Measurements from ENCODE around the gene GOLGA1.
"Not testable (repeated sequence)": the region's sequence is repeated elsewhere in the genome, so short reads cannot be mapped to it uniquely, and the experiment has no call there.

The GOLGA1 gene

GRCh38 chr9:124857533-124858162 is 83.2 kb downstream of the GOLGA1 start:
- peak in 1 of 2 experiments; percentile 26 for DNase-seq

GRCh38 chr9:124855944-124856765 is 84.7 kb downstream of the GOLGA1 start:
- peak; percentile 58 to 64 for DNase-seq

- no peak for DNase-seq
Measured at GRCh38 chr9:124855566-124855943, 85.3 kb downstream of the GOLGA1 start.

- DNase-seq: no peak
Measured at GRCh38 chr9:124854822-124855221, 86.1 kb downstream of the GOLGA1 start.

GRCh38 chr9:124854161-124854560 is 86.7 kb downstream of the GOLGA1 start:
- DNase-seq: no peak

GRCh38 chr9:124853605-124854143 is 87.2 kb downstream of the GOLGA1 start:
- DNase-seq: no peak

GRCh38 chr9:124852829-124853531 is 87.9 kb downstream of the GOLGA1 start, which contains the start of gene WDR38:
WDR38 (plus strand) TSS chr9:124853460; CDS start chr9:124853532, 72 bp downstream.
- peak; percentile 82 to 88 for DNase-seq

- no peak for DNase-seq
Measured at GRCh38 chr9:124852121-124852828, 88.6 kb downstream of the GOLGA1 start.

- no peak for DNase-seq
Measured at GRCh38 chr9:124849801-124850200, 91.1 kb downstream of the GOLGA1 start.

- no peak for DNase-seq
Measured at GRCh38 chr9:124846969-124847368, 93.9 kb downstream of the GOLGA1 start.

- DNase-seq: not testable (repeated sequence)
Measured at GRCh38 chr9:124846467-124846866, 94.4 kb downstream of the GOLGA1 start.

- no peak for DNase-seq
Measured at GRCh38 chr9:124844291-124844690, 96.6 kb downstream of the GOLGA1 start.

GRCh38 chr9:124843456-124844034 is 97.3 kb downstream of the GOLGA1 start:
- DNase-seq: no peak

- no peak for DNase-seq
Measured at GRCh38 chr9:124841075-124841821, 99.6 kb downstream of the GOLGA1 start.

- DNase-seq: no peak
Measured at GRCh38 chr9:124840300-124840833, 100.5 kb downstream of the GOLGA1 start.

GRCh38 chr9:124839612-124840299 is 101.1 kb downstream of the GOLGA1 start:
- no peak for DNase-seq

- not testable (repeated sequence) for DNase-seq
Measured at GRCh38 chr9:124838567-124839275, 102.2 kb downstream of the GOLGA1 start.

GRCh38 chr9:124838132-124838531 is 102.8 kb downstream of the GOLGA1 start:
- DNase-seq: not testable (repeated sequence)

- no peak for DNase-seq
Measured at GRCh38 chr9:124835026-124835557, 105.8 kb downstream of the GOLGA1 start.

GRCh38 chr9:124834591-124834990 is 106.3 kb downstream of the GOLGA1 start:
- no peak for DNase-seq
